Mesangial cell (primary cell): Measurements from ENCODE around the gene DISP3. TPM values are rescaled to one million over a fixed set of nuclear protein-coding genes. Genes with fewer than 3 reads are reported as not detected.

ENCODE experiments used
- total RNA-seq: library from RNA; depleted of rRNA; stranded (reverse); fragments of >200 nt; gene quantifications from 2 replicates; pipeline ENCODE4 v1.2.3, GENCODE V29; 2015

Gene DISP3, protein sequence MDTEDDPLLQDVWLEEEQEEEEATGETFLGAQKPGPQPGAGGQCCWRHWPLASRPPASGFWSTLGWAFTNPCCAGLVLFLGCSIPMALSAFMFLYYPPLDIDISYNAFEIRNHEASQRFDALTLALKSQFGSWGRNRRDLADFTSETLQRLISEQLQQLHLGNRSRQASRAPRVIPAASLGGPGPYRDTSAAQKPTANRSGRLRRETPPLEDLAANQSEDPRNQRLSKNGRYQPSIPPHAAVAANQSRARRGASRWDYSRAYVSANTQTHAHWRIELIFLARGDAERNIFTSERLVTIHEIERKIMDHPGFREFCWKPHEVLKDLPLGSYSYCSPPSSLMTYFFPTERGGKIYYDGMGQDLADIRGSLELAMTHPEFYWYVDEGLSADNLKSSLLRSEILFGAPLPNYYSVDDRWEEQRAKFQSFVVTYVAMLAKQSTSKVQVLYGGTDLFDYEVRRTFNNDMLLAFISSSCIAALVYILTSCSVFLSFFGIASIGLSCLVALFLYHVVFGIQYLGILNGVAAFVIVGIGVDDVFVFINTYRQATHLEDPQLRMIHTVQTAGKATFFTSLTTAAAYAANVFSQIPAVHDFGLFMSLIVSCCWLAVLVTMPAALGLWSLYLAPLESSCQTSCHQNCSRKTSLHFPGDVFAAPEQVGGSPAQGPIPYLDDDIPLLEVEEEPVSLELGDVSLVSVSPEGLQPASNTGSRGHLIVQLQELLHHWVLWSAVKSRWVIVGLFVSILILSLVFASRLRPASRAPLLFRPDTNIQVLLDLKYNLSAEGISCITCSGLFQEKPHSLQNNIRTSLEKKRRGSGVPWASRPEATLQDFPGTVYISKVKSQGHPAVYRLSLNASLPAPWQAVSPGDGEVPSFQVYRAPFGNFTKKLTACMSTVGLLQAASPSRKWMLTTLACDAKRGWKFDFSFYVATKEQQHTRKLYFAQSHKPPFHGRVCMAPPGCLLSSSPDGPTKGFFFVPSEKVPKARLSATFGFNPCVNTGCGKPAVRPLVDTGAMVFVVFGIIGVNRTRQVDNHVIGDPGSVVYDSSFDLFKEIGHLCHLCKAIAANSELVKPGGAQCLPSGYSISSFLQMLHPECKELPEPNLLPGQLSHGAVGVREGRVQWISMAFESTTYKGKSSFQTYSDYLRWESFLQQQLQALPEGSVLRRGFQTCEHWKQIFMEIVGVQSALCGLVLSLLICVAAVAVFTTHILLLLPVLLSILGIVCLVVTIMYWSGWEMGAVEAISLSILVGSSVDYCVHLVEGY (N-terminal part only)
- 0.16 and 0.38 TPM in 2 replicates for total RNA-seq

DNA sequence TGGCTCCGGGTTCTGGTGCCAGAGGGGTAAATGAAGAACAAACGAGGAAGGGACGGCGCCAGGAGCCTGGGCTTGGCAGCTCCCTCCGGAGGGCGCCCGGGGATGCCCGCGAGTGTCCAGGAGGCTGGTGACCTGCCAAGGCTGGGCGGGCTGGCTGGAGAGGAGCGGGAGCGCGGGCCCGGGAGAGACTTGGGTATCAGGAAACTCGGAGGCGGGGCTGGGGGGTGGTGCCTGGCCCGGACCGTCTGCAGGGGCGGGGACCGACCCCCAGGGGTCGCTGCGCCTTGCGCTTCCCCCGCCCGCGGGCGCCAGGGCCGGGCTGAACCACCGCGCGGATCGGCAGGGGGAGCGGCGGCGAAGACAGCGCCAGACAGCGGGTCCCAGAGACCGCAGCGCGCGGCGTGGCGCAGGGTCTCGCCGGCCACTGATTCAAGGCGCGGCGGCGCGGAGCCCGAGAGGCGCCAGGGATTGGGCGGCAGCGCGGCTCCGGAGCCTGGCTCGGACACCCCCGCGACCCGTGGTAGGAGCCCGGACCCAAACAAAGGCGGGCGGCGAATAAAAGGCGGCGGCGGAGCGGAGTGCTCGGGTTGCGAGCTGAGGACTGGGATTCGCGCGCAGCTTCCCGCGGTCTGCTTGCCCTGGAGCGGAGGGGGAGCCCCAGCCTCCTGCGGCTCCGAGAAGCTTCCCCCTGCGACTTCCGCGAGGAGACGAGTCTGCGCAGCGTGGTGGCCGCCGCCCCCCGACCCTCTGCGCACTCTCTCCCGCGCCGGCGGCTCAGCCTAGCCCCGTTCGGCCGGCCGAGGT lies at the start of gene DISP3:
Gene DISP3 (plus strand): TSS at position 585 of the 804 bp plus-strand sequence. CDS start 21,838 bp downstream, outside the sequence.

Other genes with a start within 250 kb of the DISP3 start
- 34.5 and 39.9 TPM in 2 replicates for gene MTOR, start 216.6 kb upstream of the DISP3 start, total RNA-seq
- gene UBIAD1, start 206.0 kb upstream of the DISP3 start, total RNA-seq = 13.4 and 13.9 TPM in 2 replicates
- 1.1 and 4.4 TPM in 2 replicates for gene FBXO2, start 175.3 kb downstream of the DISP3 start, total RNA-seq
- 5.5 and 21.7 TPM in 2 replicates for gene FBXO44, start 175.7 kb downstream of the DISP3 start, total RNA-seq
- 9.6 and 14.2 TPM in 2 replicates for gene FBXO6, start 185.0 kb downstream of the DISP3 start, total RNA-seq
- gene MAD2L2, start 202.0 kb downstream of the DISP3 start, total RNA-seq = 68.8 and 103 TPM in 2 replicates
- under 0.01 TPM in 2 replicates for gene DRAXIN, start 212.6 kb downstream of the DISP3 start, total RNA-seq